SK-N-MC (cell line): ENCODE measurements around the gene GLYR1.

ENCODE experiments used
- DNase-seq: peaks from one replicate; pipeline ENCODE4 v3.0.0-alpha.2; 2011; ENCODE audit warnings: low read depth, low spot score
- H3K27ac ChIP-seq: fragments of 200-600 bp; sonication (generic); 2 replicates; pipeline ENCODE4 v1.5.1; 2016; ENCODE audit warnings: mixed run types
- H3K36me3 ChIP-seq: fragments of 200-600 bp; sonication (generic); 2 replicates; pipeline ENCODE4 v1.6.1; 2017; ENCODE audit warnings: antibody characterized with exemption, low read length, mixed read lengths; ENCODE audit not compliant: insufficient read depth
- H3K4me3 ChIP-seq: fragments of 200-600 bp; sonication (generic); 2 replicates; pipeline ENCODE4 v1.5.1; 2016
- H3K9ac ChIP-seq: fragments of 200-600 bp; sonication (generic); 2 replicates; pipeline ENCODE4 v1.8.0; 2017; ENCODE audit warnings: mixed run types, mixed read lengths; ENCODE audit not compliant: insufficient read length
- H3K9me3 ChIP-seq: fragments of 200-600 bp; sonication (generic); 2 replicates; pipeline ENCODE4 v1.6.1; 2017; ENCODE audit warnings: low read depth, mild to moderate bottlenecking, antibody characterized with exemption, low read length, moderate library complexity, mixed read lengths
- EZH2 ChIP-seq: fragments of 200-600 bp; sonication (generic); IDR thresholded peaks from one replicate; pipeline ENCODE4 v1.6.1; 2017; ENCODE audit warnings: antibody characterized with exemption
- FOXP2 ChIP-seq: optimal IDR thresholded peaks from 2 replicates; pipeline ENCODE3; 2011; ENCODE audit warnings: mild to moderate bottlenecking, moderate library complexity; ENCODE audit not compliant: insufficient read depth; ENCODE audit errors: extremely low read length, control extremely low read depth
- POLR2AphosphoS5 ChIP-seq: IDR thresholded peaks from 2 replicates; pipeline ENCODE4 v1.6.1; 2012; ENCODE audit warnings: mild to moderate bottlenecking, low read depth, low read length, borderline replicate concordance

Gene GLYR1

DNA sequence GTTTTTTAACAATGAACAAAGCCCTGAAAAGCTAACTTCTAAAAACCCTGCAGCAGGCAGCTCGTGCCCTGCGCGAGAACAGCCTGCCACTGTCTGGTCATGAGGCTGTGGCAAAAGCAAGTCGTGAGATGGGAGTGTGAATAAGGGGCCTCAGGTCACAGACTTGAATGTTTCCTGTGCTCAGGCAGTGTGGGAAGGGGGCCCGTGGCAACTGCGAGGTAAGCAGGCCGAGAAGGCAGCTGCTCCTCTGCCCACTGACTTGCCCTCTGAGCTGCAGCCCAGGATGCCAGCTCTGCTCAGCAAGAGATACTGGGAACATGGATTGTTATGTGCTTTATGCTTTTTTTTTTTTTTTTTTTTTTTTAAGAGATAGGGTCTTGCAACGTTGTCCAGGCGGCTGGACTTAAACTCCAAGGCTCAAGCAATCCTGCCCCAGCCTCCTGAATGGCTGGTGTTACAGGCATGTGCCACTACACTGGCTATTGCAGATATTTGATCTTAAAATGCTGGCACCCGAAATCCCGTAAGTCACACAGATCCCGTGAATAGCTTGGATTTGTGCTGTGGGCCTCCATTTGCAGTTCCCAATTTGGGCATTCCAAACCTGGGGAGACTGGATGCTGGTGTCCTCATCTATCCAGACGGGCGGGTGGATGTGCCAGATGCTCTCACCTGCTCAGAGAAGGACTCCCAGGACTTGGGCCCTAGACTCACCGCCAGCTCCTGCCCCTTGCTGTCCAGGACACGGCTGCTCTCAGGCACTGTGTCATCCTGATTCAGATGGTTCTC is 44.2 kb upstream of the GLYR1 start:
- DNase-seq, result no peak
- Histone ChIP-seq H3K27ac (no peak overlapping the region), H3K9ac (no peak overlapping the region), H3K9me3 (no peaks in the 10 kb centered on the region), H3K4me3 (no peak overlapping the region), H3K36me3 (no peaks in the 10 kb centered on the region)
- TF ChIP-seq EZH2 (no peak), POLR2AphosphoS5 (no peak), FOXP2 (no peak)

DNA sequence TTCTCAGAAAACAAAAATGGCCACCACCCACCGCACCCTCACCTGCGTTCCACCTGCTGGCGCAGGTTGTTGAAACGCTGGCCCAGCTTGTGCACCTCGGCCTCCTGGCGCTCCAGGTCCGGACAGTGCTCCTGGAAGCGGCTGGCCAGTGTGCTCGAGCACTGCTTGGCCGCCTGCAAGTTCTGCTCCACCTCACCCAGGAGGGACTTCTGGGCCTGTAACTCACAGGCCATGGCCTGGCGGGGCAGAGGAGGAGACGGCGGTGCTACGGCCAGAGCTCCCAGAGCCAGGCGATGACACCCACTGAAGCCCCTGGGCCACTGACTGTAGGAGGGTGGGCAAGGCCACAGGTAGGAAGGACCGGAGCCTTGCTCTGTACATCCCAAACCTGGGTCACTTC is 43.6 kb upstream of the GLYR1 start:
- Histone ChIP-seq H3K9ac (no peak overlapping the region), H3K4me3 (no peak overlapping the region), H3K27ac (no peak overlapping the region), H3K36me3 (no peaks in the 10 kb centered on the region; the same call in 1 of the 2 replicates), H3K9me3 (no peaks in the 10 kb centered on the region)
- TF ChIP-seq POLR2AphosphoS5 (no peak), EZH2 (no peak), FOXP2 (no peak)
- no peak for DNase-seq

DNA sequence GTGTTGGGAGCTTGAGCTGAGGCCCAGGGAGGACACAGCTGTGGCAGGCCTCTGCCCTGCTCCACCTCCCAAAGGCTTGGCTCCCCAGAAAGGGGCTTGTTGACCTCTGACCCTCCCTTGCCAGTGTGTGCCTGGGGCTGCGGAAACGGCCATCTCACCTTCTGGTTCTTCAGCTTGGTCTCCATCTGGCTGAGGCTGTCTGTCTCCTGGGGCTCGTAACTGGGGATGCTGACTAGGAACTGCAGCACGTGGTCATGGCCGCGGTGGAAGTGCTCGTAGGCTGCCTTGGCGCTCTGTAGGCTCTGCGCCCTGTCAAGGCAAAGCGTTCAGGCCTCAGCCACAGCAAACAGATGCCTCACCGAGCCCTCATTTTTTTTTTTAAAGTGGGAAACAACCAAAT is 42.9 kb upstream of the GLYR1 start:
- TF ChIP-seq FOXP2, result no peak
- TF ChIP-seq POLR2AphosphoS5, result no peak
- no peak for TF ChIP-seq EZH2
- Histone ChIP-seq H3K9me3 (no peaks in the 10 kb centered on the region), H3K36me3 (no peaks in the 10 kb centered on the region; the same call in 1 of the 2 replicates), H3K9ac (no peak overlapping the region), H3K4me3 (no peak overlapping the region), H3K27ac (no peak overlapping the region)
- no peak for DNase-seq

DNA sequence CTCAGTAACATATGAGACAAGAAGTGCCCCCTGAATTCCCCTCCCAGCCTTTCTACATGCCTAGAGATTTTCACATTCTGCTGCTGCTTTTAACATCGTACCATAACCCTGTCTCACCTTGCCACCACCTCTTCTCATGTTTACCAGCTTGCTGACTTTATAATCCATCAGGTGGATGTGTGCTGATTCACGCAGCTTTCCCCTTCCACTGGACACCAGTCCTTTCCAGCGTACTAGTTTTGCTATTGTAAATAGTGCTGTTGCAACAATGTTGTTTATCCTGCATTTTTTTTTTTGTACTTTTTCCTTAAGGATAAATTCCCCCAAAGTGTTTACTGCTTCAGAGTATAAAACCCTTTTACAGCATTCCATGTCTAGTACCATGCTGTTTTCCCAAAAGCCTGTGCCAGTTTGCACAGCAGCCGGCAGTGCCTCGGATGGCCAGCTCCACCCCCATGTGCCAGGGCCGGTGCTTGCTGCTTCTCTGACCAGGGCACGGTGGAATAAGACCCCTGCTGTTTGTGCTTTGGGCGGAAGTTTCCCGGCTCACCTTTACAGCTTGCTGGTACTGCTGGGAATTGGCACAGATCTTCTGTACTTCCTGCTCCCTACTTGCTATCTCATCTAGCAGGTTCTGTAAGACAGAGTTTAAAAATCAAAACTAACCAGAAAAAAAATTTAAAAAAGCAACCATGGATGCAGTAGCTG is 41.5 kb upstream of the GLYR1 start:
- H3K27ac ChIP-seq, result no peak overlapping the region
- H3K9ac ChIP-seq, result no peak overlapping the region
- peaks cover 5% of the 10 kb centered on the region; the same call in 1 of the 2 replicates for H3K36me3 ChIP-seq
- no peaks in the 10 kb centered on the region for H3K9me3 ChIP-seq
- TF ChIP-seq POLR2AphosphoS5, result no peak
- TF ChIP-seq EZH2, result no peak
- no peak for TF ChIP-seq FOXP2
- DNase-seq, result no peak
- no peak overlapping the region for H3K4me3 ChIP-seq

DNA sequence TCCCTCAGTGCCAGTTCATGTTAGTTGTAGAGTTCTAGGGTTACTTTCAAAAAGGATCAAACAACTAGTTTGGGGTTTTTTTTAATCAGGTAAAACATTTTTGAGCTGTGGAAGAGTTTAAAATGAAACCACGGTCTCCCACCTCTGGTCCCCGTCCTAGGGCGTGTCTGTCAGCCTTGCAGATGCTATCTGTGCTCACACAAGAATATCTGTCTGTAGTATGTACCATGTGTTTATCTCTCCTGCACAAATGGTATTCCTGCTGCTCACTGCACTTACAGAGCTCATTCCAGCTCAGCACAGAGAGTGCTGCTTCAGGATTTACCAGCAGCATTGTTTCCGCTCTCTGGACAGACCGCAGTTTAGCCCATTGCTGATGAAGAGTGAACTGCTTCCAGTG is 39.1 kb upstream of the GLYR1 start:
- DNase-seq, result no peak
- Histone ChIP-seq H3K36me3 (peaks cover 27% of the 10 kb centered on the region), H3K9ac (no peak overlapping the region), H3K9me3 (no peaks in the 10 kb centered on the region), H3K4me3 (no peak overlapping the region), H3K27ac (no peak overlapping the region)
- TF ChIP-seq POLR2AphosphoS5 (no peak), EZH2 (no peak), FOXP2 (no peak)

DNA sequence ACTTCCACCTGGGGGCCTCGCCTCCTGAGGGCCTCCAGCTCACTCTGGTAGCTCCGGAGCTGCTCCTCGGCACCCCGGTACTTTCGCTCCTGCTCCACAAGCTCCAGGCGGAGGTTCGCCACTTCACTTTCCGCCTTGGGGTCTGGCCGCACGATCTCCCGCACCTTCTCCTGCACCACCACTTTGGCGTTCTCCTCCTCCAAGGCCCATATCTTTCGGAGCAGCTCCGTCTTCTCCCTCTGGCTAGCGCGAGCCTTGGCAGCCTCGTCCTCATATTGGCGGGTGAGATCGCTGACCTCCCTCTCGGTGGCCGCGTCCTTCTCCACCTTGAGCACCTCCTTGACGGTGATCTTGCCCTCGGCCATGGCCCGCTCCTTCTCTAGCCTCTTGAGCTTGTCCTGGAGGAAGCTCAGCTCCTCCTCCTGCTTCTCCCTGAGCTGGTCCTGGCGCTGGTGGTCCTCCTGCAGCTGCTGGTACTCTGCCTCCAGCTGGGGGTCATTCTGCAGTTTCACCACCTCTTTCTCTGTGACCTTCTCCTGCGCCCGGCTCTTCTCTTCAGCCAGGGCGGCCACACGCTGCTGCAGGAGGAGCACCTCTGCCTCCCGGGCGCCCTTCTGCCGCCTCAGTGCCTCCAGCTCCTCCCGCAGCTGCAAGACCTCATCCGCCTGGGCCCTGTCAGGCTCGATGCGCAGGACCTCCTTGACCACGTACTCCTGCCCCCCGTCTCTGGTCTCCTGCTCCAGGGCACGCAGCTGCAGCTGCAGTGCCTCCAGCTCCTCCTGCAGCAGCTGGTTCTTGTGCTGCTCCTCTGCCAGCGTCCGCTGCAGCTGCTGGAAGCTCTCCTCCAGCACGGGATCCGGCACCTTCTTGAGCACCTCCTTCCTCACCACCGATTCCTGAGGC is 38.1 kb upstream of the GLYR1 start:
- H3K36me3 ChIP-seq, result peaks cover 35% of the 10 kb centered on the region
- no peak overlapping the region for H3K9ac ChIP-seq
- DNase-seq, result no peak

DNA sequence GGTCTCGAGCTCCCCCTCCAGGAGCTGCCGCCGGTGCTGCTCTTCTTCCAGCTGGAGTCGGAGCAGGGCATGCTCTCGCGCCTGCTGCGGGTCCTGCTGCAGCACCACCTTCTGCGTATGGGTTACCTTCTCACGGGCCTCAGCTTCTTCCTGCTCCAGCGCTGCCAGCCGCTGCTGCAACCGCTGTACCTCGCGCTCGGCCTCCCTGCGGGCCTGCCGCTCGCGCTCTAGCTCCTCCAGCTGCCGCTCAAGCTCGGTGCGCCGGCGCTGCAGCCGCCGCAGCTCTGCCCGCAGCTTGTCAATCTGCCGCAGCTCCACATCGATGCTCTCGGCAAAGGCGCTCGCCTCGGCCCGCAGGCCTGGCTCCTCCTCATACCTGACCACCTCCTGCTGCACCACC is 37.1 kb upstream of the GLYR1 start:
- no peak overlapping the region for H3K27ac ChIP-seq
- no peak for DNase-seq
- H3K4me3 ChIP-seq, result no peak overlapping the region
- peaks cover 44% of the 10 kb centered on the region for H3K36me3 ChIP-seq
- no peak for TF ChIP-seq EZH2
- TF ChIP-seq FOXP2, result no peak
- no peak for TF ChIP-seq POLR2AphosphoS5
- no peak overlapping the region for H3K9ac ChIP-seq
- H3K9me3 ChIP-seq, result no peaks in the 10 kb centered on the region

More for the DNA sequence above, 38.1 kb upstream of the GLYR1 start:
- TF ChIP-seq EZH2 (no peak), FOXP2 (no peak), POLR2AphosphoS5 (no peak)
- H3K27ac ChIP-seq, result no peak overlapping the region
- H3K4me3 ChIP-seq, result no peak overlapping the region
- no peaks in the 10 kb centered on the region for H3K9me3 ChIP-seq

DNA sequence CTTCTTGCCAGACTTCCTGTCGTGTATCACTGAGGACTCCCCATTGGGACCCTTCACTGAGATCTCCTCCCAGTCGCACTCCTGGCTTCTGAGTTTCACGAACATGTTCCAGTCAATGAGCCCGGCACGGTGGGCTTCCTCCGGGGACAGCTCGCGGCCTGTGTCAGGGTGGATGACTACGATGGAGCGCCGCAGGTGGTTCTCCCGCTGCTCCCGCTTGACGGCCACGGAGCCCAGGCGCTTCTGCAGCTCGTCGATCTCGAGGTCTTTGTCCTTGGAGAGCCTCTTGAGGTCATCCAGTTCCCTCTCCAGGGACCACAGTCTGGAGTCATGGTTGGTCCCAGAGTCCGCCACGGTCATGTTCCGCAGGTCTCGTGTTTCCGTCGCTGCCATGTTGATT is 36.4 kb upstream of the GLYR1 start:
- no peak for TF ChIP-seq EZH2
- no peak for TF ChIP-seq FOXP2
- no peak for TF ChIP-seq POLR2AphosphoS5
- Histone ChIP-seq H3K4me3 (no peak overlapping the region), H3K36me3 (peaks cover 47% of the 10 kb centered on the region), H3K27ac (no peak overlapping the region), H3K9ac (no peak overlapping the region), H3K9me3 (no peaks in the 10 kb centered on the region)
- no peak for DNase-seq
